T47D (cell line): Measurements from ENCODE around the gene ANK3.

ENCODE experiments used
- DNase-seq, 2 experiments: peaks; one replicate each; pipeline versions ENCODE4 v3.0.0 to v3.0.0-alpha.2; 2011 to 2012; ENCODE audit warnings: low read depth in 1 of 2, low spot score in 1 of 2
- JUND ChIP-seq: IDR thresholded peaks from 2 replicates; pipeline ENCODE4 v1.6.1; 2012; ENCODE audit warnings: low read depth
- in situ Hi-C: cut with HindIII; loops from 2 replicates; pipeline ENCODE4 v1.10.0; 2016; ENCODE audit warnings: low sequenced_read_pairs, low pct_unique_long_range_greater_than_20kb

Gene ANK3

GRCh38 chr10:60343254-60343653 is 46.4 kb downstream of the ANK3 start:
- in situ Hi-C loops: no loop called here
- TF ChIP-seq JUND: no peak
- no peak for DNase-seq

DNA sequence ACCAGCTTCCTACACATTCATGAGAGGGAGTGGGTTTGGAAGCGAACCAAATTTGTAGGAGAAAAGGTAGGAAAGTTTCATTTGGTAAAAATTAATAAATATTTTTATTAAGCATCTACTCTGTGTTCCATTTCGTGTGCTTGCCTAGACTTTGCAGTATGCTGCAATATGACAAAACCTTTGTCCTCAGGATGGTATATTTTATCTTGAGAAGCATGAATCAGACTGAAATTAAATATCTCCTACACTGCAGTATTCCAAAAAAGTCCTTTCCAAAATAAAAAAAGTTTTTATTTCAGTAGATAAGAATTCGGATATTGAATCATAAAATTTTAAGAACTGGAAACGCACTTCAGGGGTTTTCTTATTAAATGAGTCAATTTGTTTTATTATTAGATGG is 47.7 kb downstream of the ANK3 start:
- no peak for TF ChIP-seq JUND
- in situ Hi-C loops: no loop called here
- no peak for DNase-seq

DNA sequence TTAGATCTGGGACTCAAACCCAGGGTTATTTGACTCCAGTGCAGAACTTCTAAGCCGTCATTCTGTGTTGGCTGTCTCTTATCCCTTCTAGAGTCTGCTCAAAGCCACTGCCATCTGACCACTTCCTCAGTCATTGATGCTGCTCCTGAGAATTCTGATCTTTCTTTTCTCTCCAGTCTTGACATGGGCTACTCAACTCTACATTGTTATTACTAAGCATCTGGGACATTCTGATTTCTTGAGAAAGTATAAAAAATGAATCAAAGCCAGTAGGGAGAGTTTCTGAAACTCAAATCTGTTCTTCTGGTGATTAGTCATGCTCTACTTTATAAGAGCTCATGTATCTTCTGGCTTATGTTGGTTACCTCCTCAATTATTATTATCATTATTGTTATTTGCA is 48.7 kb downstream of the ANK3 start:
- DNase-seq: no peak
- no peak for TF ChIP-seq JUND
- in situ Hi-C loops: no loop called here

DNA sequence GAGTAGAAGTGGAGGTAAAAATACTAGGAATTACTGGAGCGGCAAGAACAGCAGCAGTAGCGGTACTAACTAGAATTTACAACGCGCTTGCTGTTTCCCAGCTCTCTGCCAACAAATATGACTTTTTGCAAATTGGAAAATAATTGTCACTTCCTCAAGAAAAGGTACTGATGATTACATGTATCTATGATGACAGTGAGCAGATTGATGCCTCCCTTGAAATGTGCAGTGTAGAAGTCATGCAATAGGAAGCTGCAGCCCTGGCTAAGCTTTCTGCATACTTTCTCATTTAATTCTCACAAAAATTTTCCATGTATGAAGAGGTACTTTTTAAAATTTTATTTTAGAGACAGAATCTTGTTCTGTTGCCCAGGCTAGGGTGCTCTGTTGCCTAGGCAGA is 49.9 kb downstream of the ANK3 start:
- in situ Hi-C loops: no loop called here
- DNase-seq: no peak
- TF ChIP-seq JUND: no peak

DNA sequence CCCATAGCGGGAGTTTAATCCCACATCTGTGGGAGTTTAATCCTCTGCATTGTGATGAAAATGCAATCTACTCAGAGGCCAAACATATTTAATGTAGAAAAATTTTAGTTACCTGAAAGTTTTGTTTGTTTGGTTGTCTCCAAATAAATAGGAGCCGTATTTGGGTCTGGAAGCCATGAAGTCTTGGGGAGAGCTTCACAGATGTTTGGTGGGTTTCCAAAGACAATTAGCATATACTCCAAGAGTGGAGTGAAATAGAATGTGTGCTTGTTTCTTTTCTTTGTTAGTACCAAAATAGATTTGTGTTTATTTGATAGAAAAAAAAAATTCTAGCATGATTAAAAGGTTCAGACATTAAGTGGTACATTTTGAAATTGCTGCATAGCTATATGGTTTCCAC is 50.9 kb downstream of the ANK3 start:
- in situ Hi-C loops: no loop called here
- TF ChIP-seq JUND: no peak
- no peak for DNase-seq

DNA sequence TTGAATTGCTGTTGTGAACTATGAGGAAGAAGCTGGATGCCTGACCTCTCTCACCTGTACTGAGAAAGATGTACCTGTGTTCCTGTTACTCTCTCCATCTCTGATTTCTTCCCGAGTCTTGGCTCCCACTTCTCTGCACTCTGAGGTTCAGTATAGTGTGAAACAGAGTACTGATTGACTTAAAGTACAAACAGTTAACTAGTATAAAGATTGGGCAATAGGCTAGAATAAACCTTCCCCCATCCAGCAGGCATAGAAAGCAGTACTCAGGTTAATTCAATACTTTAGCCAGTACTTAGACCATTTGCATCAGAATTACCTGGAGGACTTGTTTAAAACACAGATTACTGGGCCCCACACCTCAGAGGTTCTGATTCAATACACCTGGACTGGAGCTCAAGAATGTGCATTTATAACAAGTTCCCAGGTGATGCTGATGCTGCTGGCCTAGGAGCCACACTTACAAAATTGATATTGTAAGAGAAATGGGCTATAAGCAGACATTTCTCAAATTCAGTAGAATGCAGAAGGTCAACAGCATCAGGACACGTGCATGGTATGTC is 51.6 kb downstream of the ANK3 start:
- DNase-seq: no peak
- no peak for TF ChIP-seq JUND
- in situ Hi-C loops: no loop called here

GRCh38 chr10:60336901-60337630 is 52.6 kb downstream of the ANK3 start:
- no peak for TF ChIP-seq JUND
- DNase-seq: no peak
- in situ Hi-C loops: no loop called here

GRCh38 chr10:60335708-60336107 is 54.0 kb downstream of the ANK3 start:
- DNase-seq: peak; percentile 28 to 67
- in situ Hi-C loops: no loop called here
- TF ChIP-seq JUND: no peak

DNA sequence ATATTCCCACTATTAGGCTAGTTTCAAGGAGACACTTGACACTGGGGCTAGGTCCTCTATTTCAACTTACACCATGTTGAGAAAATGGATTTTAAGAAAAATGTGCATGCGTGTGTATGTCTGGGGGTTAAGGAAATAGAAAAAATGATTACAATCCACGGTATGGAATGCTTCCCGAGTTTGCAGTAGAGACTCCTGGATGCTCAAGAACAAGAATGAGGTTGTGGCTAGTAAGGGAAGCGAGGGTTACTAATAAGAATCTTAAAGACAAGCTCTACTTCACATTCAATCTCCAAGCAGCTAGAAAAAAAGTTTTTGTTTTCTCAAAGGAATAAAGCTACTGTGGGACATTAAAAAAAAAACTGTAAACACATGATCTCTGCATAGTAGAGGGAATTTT is 54.7 kb downstream of the ANK3 start:
- in situ Hi-C loops: no loop called here
- no peak for DNase-seq

GRCh38 chr10:60332371-60332770 is 57.3 kb downstream of the ANK3 start:
- in situ Hi-C loops: no loop called here
- TF ChIP-seq JUND: no peak
- DNase-seq: no peak

More for the DNA sequence above, 54.7 kb downstream of the ANK3 start:
- TF ChIP-seq JUND: no peak

DNA sequence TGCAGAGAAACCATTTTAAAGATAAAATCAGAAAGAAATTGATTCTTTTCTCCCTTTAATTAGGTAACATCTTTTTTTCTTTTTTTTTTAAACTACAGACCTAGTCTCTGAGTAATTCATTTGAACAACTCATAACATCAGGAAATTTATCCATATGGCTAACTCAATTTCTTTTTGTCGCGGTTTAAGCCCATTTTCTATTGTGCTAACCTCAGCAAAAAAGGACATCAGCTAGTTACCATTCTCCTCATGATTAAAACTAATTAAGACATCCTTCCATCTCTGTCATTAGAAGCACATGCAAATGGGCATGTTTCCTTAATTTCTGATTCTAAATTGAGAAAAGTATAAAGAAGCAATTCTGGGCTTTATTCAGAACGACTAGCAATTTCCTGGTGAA is 57.8 kb downstream of the ANK3 start:
- in situ Hi-C loops: no loop called here
- no peak for TF ChIP-seq JUND
- no peak for DNase-seq

- no peak for TF ChIP-seq JUND
- in situ Hi-C loops: no loop called here
- no peak for DNase-seq
Observed at GRCh38 chr10:60323162-60323561, 66.5 kb downstream of the ANK3 start.

DNA sequence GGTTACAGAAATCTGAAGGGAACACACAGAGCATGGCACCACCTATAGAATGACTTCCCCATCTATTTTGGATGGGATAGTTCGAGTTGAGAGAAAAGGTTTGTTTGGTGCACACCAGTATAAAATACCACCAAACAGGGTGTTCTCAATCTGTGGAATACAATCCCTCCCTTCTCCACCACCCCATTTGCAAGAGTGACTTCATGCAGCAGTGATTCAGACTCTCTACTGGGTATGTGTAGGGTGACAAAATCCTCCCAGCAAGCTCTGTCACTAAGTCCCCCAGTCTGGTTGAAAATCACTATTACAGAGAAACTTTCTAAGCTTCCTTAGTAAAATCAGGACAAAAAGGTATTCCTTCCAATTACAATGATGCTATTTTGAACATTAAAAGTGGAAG is 69.0 kb downstream of the ANK3 start:
- TF ChIP-seq JUND: no peak
- in situ Hi-C loops: no loop called here
- no peak for DNase-seq

DNA sequence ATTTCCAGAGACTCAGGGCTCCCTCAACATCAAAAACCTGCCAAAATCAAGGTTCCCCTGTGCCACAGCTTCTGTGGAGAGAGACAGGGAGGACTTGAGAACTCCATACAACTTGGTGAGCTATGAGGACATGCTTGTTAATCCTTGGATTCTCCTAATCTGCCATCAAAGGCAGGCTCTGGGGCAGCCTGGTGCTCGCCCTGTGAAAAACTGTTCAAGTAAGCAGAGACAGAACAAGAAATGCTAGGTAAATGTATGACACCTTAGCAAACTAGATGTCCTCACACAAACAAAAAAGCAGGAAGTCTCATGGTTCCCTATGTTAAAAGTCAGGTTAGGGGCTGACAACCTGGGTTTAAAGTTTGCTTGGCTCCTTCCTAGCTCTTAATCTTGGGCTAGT is 73.6 kb downstream of the ANK3 start:
- no peak for DNase-seq
- no peak for TF ChIP-seq JUND
- in situ Hi-C loops: no loop called here
